Mucosa of descending colon (tissue), 3 donors: ENCODE measurements around the gene PYM1. TPM values are rescaled to one million over a fixed set of nuclear protein-coding genes. Genes with fewer than 3 reads are reported as not detected.
A peak's percentile ranks its signal among the peaks of the same experiment; 100 is the strongest.
"Not testable (repeated sequence)": the region's sequence is repeated elsewhere in the genome, so short reads cannot be mapped to it uniquely, and the experiment has no call there.

ENCODE experiments used
- ATAC-seq: fragments of 200-7000 bp; cut with Tn5 transposase; one replicate; pipeline ENCODE4 v1.9.1; 2020; ENCODE audit warnings: mild to moderate bottlenecking, moderate library complexity
- DNase-seq, 3 donors: peaks; one replicate each; pipeline ENCODE4 v3.0.0-alpha.2; 2020
- H3K36me3 ChIP-seq: fragments of 200-600 bp; one replicate; pipeline ENCODE4 v1.8.0; 2021; ENCODE audit warnings: low read depth, mild to moderate bottlenecking
- H3K4me1 ChIP-seq: fragments of 200-600 bp; one replicate; pipeline ENCODE4 v1.8.0; 2021; ENCODE audit warnings: low read depth, mild to moderate bottlenecking
- H3K4me3 ChIP-seq: fragments of 200-600 bp; one replicate; pipeline ENCODE4 v1.8.0; 2021; ENCODE audit warnings: mild to moderate bottlenecking
- H3K9me3 ChIP-seq: fragments of 200-600 bp; one replicate; pipeline ENCODE4 v1.8.0; 2021; ENCODE audit warnings: mild to moderate bottlenecking
- intact Hi-C, 2 donors: fragments of 100-400 bp; cut with DNase I in 1 of 2; cut with micrococcal nuclease in 1 of 2; formaldehyde crosslinking; loops; one replicate each; pipeline versions ENCODE4 v1.11.0 to v1.11.1; 2022; cut with DNase I, micrococcal nuclease
- total RNA-seq, 3 donors: library from RNA; stranded (reverse); fragmentation: NEBNext Ultra II Directional in 2 of 3; extraction: Animal tissue kit (Norgen Biotek cat#: 25700) in 2 of 3; gene quantifications; one replicate each; pipeline versions ENCODE4 v1.2.1 to v1.2.4, GENCODE V29; 2021 to 2023
- TF ChIP-seq, protein P1 (sequence below): fragments of 200-600 bp; IDR thresholded peaks from one replicate; pipeline ENCODE4 v1.8.0; 2022; ENCODE audit warnings: antibody characterized with exemption, mild to moderate bottlenecking
- donor health status: DM: no; HTN: no; CAD: no; lungs with moderate emphysema.
- donor health status: DM: no; HTN: no; CAD: no.
- donor health status: DM: no; HTN: yes; CAD: no.

The PYM1 gene
- total RNA-seq, 3 donors from 2014 or later, result 29.7 to 48.8 (median 45.7) TPM

DNA sequence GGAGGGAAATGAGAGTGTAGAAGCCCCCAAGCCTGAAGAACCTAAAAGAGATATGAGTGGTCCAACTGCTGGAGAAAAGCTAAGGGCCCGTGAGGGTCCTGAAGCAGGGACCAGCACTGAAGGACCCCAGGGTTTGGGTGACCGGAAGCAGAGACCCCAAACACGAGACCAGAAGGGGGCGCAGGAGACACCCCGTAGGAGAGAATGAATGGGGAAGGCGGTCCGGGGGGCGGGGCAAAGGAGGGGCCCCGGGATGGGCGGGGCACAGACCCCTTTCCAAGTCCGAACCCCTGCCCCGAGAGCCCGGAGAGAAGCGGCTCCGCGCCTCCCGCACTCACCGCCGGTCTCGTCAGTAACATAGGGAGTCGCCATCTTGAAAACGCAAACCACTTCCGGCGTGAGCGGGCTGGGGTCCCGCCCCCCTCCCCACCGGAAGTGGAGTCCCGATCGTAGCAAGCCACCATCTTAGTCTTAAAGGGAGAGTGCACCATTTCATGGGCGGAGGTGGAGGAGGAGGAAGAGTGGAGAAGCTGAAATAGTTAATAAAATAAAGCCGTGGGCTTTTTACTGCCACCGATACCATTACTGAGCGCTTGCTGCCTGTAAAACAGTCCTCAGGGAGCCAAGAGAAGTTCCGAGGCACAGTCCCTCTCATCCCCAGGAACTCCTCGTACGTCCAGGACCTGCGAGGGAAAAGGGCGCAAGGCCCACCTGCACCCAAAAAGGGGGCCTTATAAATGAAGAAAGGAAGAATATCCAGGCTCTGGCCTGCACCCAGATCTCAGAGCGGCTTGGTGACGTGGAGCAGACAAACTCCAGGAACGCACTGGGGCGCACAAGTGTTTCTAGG, 731 bp downstream of the PYM1 start:
- intact Hi-C loops, result no loop called here

GRCh38 chr12:55925870-55926737, 1.6 kb downstream of the PYM1 start:
- DNase-seq, result peak in 1 of 3 donors; percentile 10
- ATAC-seq, result no peak
- no peaks in the 10 kb centered on the region for H3K36me3 ChIP-seq
- peaks cover 36% of the 10 kb centered on the region for H3K4me1 ChIP-seq
- TF ChIP-seq, protein P1, sequence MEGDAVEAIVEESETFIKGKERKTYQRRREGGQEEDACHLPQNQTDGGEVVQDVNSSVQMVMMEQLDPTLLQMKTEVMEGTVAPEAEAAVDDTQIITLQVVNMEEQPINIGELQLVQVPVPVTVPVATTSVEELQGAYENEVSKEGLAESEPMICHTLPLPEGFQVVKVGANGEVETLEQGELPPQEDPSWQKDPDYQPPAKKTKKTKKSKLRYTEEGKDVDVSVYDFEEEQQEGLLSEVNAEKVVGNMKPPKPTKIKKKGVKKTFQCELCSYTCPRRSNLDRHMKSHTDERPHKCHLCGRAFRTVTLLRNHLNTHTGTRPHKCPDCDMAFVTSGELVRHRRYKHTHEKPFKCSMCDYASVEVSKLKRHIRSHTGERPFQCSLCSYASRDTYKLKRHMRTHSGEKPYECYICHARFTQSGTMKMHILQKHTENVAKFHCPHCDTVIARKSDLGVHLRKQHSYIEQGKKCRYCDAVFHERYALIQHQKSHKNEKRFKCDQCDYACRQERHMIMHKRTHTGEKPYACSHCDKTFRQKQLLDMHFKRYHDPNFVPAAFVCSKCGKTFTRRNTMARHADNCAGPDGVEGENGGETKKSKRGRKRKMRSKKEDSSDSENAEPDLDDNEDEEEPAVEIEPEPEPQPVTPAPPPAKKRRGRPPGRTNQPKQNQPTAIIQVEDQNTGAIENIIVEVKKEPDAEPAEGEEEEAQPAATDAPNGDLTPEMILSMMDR, result no peak
- intact Hi-C loops, result no loop called here
- H3K4me3 ChIP-seq, result peak overlapping the region; percentile 87
- H3K9me3 ChIP-seq, result no peaks in the 10 kb centered on the region

More for the DNA sequence above, 731 bp downstream of the PYM1 start:
- H3K36me3 ChIP-seq, result no peaks in the 10 kb centered on the region
- TF ChIP-seq, protein P1, result peak; percentile 40
- H3K9me3 ChIP-seq, result no peaks in the 10 kb centered on the region
- DNase-seq (peak; percentile 93 to 97 (median 96)), ATAC-seq (peak; percentile 69)
- peak overlapping the region; percentile 87 for H3K4me3 ChIP-seq
- peaks cover 39% of the 10 kb centered on the region for H3K4me1 ChIP-seq

GRCh38 chr12:55925371-55925770, 2.3 kb downstream of the PYM1 start:
- no peaks in the 10 kb centered on the region for H3K36me3 ChIP-seq
- TF ChIP-seq, protein P1, result no peak
- intact Hi-C loops, result no loop called here
- ATAC-seq, result no peak
- no peaks in the 10 kb centered on the region for H3K9me3 ChIP-seq
- peaks cover 29% of the 10 kb centered on the region for H3K4me1 ChIP-seq
- DNase-seq, result no peak
- H3K4me3 ChIP-seq, result no peak overlapping the region

- H3K9me3 ChIP-seq, H3K4me3 ChIP-seq, DNase-seq, H3K36me3 ChIP-seq, ATAC-seq, intact Hi-C loops: not testable (repeated sequence)
- peaks cover 11% of the 10 kb centered on the region for H3K4me1 ChIP-seq
These were observed 4.0 kb downstream of the PYM1 start for GRCh38 chr12:55923648-55924047.

DNA sequence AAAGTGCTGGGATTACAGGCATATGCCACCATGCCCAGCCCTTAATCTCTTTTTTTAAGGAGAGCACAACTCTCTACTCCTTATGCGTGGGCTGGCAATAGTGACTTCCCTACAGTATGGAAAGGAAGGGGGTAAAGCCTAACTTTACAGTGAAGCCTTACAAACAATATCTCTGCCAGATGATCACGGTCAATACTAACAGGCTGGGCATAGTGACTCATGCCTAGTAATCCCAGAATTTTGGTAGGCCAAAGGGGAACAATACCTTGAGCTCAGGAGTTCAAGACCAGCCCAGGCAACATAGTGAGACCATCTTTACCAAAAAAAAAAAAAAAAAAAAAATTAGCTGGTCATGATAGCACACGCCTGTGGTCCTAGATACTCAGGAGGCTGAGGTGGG, 5.6 kb downstream of the PYM1 start:
- Histone ChIP-seq H3K4me1 (peaks cover 10% of the 10 kb centered on the region), H3K4me3 (no peak overlapping the region), H3K36me3 (no peaks in the 10 kb centered on the region), H3K9me3 (no peaks in the 10 kb centered on the region)
- ATAC-seq (no peak), DNase-seq (no peak)
- TF ChIP-seq, protein P1, result no peak
- intact Hi-C loops, result no loop called here

DNA sequence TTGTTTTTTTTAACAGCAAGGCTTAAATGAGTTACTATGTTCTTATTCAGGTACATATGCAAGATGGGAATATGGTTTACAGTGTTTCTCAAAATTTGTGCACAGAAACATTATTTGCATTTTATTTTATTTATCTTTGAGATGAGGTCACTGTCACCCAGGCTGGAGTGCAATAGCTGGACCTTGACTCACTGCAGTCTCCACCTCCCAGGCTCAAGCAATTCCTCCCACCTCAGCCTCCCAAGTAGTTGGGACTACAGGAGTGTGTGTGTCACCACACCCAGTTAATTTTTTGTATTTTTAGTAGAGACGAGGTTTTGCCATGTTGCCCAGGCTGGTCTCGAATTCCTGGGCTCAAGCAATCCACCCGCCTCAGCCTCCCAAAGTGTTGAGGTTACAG, 8.7 kb downstream of the PYM1 start:
- H3K9me3 ChIP-seq, H3K36me3 ChIP-seq, H3K4me3 ChIP-seq, DNase-seq, intact Hi-C loops, H3K4me1 ChIP-seq: not testable (repeated sequence)
- peak; percentile 74 for ATAC-seq
